ENCODE measurements around the gene OLA1. TPM values are rescaled to one million over a fixed set of nuclear protein-coding genes. Genes with fewer than 3 reads are reported as not detected.
"Not testable (repeated sequence)": the region's sequence is repeated elsewhere in the genome, so short reads cannot be mapped to it uniquely, and the experiment has no call there.

OLA1 gene
- total and polyA plus RNA-seq, 7 donors: 51.5 to 99.6 (median 67.6) TPM

DNA sequence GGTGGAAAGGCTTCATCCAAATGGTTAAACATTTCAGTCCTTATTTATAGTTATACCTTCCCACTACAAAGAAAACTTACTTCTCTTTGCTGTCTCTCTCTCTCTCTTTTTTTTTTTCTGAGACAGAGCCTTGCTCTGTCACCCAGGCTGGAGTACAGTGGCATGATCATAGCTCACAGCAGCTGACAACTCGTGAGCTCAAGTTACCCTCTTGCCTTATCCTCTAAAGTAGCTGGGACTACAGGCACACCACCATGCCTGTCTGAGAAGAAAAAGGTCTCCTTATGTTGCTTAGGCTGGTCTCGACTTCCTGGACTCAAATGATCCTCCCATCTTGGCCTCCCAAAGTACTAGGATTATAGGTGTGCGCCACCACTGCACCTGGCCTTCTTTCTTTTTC, 32.3 kb upstream of the OLA1 start:
- TF ChIP-seq POLR2A (IDR thresholded peaks at IDR 0.05) (no peak), EP300 (IDR thresholded peaks at IDR 0.05) (no peak), POLR2AphosphoS5 (IDR thresholded peaks at IDR 0.05) (no peak)
- TF ChIP-seq, protein P1, sequence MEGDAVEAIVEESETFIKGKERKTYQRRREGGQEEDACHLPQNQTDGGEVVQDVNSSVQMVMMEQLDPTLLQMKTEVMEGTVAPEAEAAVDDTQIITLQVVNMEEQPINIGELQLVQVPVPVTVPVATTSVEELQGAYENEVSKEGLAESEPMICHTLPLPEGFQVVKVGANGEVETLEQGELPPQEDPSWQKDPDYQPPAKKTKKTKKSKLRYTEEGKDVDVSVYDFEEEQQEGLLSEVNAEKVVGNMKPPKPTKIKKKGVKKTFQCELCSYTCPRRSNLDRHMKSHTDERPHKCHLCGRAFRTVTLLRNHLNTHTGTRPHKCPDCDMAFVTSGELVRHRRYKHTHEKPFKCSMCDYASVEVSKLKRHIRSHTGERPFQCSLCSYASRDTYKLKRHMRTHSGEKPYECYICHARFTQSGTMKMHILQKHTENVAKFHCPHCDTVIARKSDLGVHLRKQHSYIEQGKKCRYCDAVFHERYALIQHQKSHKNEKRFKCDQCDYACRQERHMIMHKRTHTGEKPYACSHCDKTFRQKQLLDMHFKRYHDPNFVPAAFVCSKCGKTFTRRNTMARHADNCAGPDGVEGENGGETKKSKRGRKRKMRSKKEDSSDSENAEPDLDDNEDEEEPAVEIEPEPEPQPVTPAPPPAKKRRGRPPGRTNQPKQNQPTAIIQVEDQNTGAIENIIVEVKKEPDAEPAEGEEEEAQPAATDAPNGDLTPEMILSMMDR (IDR thresholded peaks at IDR 0.05): no peak
- intact Hi-C loops (cut with DNase I): no loop called here
- Histone ChIP-seq H3K27me3 (no peaks in the 10 kb centered on the region), H3K9me3 (no peaks in the 10 kb centered on the region), H3K4me3 (no peak overlapping the region), H3K27ac (no peak overlapping the region), H3K4me1 (no peaks in the 10 kb centered on the region), H3K36me3 (no peaks in the 10 kb centered on the region)
- WGBS, 2 donors: 81 to 83% methylated on average over 3 of the region's 3 CpGs
- no peak for DNase-seq

DNA sequence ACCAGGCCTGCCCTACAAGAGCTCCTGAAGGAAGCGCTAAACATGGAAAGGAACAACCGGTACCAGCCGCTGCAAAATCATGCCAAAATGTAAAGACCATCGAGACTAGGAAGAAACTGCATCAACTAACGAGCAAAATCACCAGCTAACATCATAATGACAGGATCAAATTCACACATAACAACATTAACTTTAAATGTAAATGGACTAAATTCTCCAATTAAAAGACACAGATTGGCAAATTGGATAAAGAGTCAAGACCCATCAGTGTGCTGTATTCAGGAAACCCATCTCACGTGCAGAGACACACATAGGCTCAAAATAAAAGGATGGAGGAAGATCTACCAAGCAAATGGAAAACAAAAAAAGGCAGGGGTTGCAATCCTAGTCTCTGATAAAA, 21.9 kb upstream of the OLA1 start:
- H3K4me3 ChIP-seq; H3K36me3 ChIP-seq; H3K27ac ChIP-seq; H3K27me3 ChIP-seq; intact Hi-C loops (cut with DNase I); H3K4me1 ChIP-seq; H3K9me3 ChIP-seq; DNase-seq: not testable (repeated sequence)
- 83 to 92% methylated on average over 2 to 4 of the region's 6 CpGs for WGBS, 2 donors

GRCh38 chr2:174266288-174266687, 18.0 kb upstream of the OLA1 start:
- H3K4me3 ChIP-seq: no peak overlapping the region
- H3K27me3 ChIP-seq: no peaks in the 10 kb centered on the region
- H3K36me3 ChIP-seq: no peaks in the 10 kb centered on the region
- no peak for TF ChIP-seq POLR2A (IDR thresholded peaks at IDR 0.05)
- no peak for TF ChIP-seq EP300 (IDR thresholded peaks at IDR 0.05)
- TF ChIP-seq POLR2AphosphoS5 (IDR thresholded peaks at IDR 0.05): no peak
- TF ChIP-seq, protein P1 (IDR thresholded peaks at IDR 0.05): no peak
- WGBS, 2 donors: 79 to 80% methylated on average over 5 of the region's 5 CpGs
- H3K4me1 ChIP-seq: peaks cover 0 to 8% (median 0%) of the 10 kb centered on the region in 4 donors
- intact Hi-C loops (cut with DNase I): no loop called here
- H3K27ac ChIP-seq: no peak overlapping the region
- no peak for DNase-seq
- no peaks in the 10 kb centered on the region for H3K9me3 ChIP-seq

DNA sequence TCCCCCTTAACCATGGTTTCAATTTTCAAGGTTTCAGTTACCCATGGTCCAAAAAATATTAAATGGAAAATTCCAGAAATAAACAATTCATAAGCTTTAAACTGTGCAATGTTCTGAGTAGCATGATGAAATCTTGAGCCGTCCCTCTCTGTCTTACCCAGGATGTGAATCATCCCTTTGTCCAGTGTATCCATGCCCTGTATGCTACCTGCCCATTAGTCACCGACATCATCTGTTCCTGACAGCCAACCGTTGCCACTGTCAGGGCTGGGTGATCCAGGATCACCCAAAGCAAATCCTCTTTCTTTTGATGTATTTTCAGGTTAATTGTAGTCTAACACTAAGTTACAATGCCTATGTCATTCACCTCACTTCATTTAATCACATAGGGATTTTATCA, 15.7 kb upstream of the OLA1 start:
- intact Hi-C loops (cut with DNase I): no loop called here
- Histone ChIP-seq H3K27ac (no peak overlapping the region), H3K4me1 (peaks cover 0 to 8% (median 0%) of the 10 kb centered on the region in 4 donors), H3K4me3 (no peak overlapping the region), H3K36me3 (no peaks in the 10 kb centered on the region), H3K9me3 (no peaks in the 10 kb centered on the region), H3K27me3 (no peaks in the 10 kb centered on the region)
- 84 to 88% methylated on average over 3 of the region's 3 CpGs for WGBS, 2 donors
- no peak for DNase-seq
- no peak for TF ChIP-seq POLR2A (IDR thresholded peaks at IDR 0.05)
- no peak for TF ChIP-seq EP300 (IDR thresholded peaks at IDR 0.05)
- TF ChIP-seq POLR2AphosphoS5 (IDR thresholded peaks at IDR 0.05): no peak
- TF ChIP-seq, protein P1 (IDR thresholded peaks at IDR 0.05): no peak

DNA sequence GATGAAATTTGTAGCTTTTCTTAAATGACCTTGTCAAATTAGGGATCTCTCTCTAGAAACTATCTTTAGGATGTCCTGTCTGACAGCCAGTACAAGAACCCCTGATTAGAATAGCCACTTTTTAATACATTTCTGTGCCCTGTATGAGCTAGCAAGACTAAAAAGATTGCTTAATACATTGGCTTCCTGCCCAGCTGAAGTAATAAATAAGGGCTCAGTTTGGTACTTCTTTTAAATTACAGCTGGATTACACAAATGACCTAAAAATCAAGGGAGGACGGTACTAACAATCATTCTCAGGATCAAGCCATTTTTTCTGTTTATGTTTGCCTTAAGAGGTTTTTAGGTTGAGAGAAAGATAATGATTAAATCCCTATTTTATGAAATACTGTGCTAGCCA, 11.6 kb upstream of the OLA1 start:
- Histone ChIP-seq H3K4me1 (no peaks in the 10 kb centered on the region), H3K36me3 (no peaks in the 10 kb centered on the region), H3K27ac (no peak overlapping the region), H3K27me3 (no peaks in the 10 kb centered on the region), H3K4me3 (no peak overlapping the region), H3K9me3 (no peaks in the 10 kb centered on the region)
- intact Hi-C loops (cut with DNase I): no loop called here
- WGBS, 2 donors: 11 to 27% methylated on average over 1 of the region's 1 CpG
- DNase-seq: no peak
- TF ChIP-seq POLR2AphosphoS5 (IDR thresholded peaks at IDR 0.05): no peak
- TF ChIP-seq, protein P1 (IDR thresholded peaks at IDR 0.05): no peak
- TF ChIP-seq POLR2A (IDR thresholded peaks at IDR 0.05): no peak
- TF ChIP-seq EP300 (IDR thresholded peaks at IDR 0.05): no peak

All from sigmoid colon (tissue), 7 donors.